ENCODE measurements around the gene NAA16. TPM values are rescaled to one million over a fixed set of nuclear protein-coding genes. Genes with fewer than 3 reads are reported as not detected.

Gene NAA16
- total and polyA plus RNA-seq, 2 donors (not counting 1 experiment from before 2014, with no cell fraction given), result 14.3 to 33.5 TPM

DNA sequence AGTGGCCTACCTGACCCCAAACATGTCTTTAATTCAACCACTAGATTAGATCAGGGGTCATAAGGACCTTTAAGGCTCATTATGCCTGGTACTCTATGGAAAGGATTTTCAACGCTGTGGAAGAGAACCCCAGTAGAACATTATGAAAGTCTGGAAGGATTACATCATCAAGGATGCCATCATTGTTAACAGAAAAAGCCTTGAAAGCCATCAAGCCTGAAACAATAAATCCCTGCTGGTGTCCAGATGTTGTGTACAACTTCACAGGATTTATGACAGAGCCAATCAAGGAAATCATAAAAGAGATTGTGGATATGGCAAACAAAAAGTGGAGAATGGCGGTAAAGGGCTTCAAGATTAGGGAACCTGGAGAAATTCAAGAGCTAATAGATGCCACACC, 59.7 kb downstream of the NAA16 start:
- peaks cover 4 to 34% of the 10 kb centered on the region in 2 experiments for H3K36me3 ChIP-seq (replicated peaks in 1 of 2; ENCODE audit: control extremely low read depth in 1 of 2, control insufficient read depth in 1 of 2, extremely low read depth in 1 of 2, insufficient read depth in 2 of 2, low read length in 1 of 2)
- H3K4me3 ChIP-seq (ENCODE audit: control extremely low read depth in 1 of 5, extremely low read depth in 1 of 5, insufficient read depth in 1 of 5, low read depth in 2 of 5, low read length in 4 of 5), result no peak overlapping the region
- no peak overlapping the region for H3K4me2 ChIP-seq (replicated peaks; ENCODE audit: low read depth, low read length, poor library complexity, severe bottlenecking)
- H3K9ac ChIP-seq (ENCODE audit: low read length), result no peak overlapping the region
- no peak overlapping the region for H3K27ac ChIP-seq (ENCODE audit: low read length in 2 of 2)
- DNase-seq (no peak), ATAC-seq (ENCODE audit: low read depth) (no peak)
- no peaks in the 10 kb centered on the region for H3K9me3 ChIP-seq (ENCODE audit: control extremely low read depth in 1 of 3, control insufficient read depth in 2 of 3, insufficient read depth in 1 of 3, low read length in 2 of 3)
- H3K27ac Mint-ChIP-seq, result no peak overlapping the region
- CTCF ChIA-PET, result interaction anchor here (2.2 kb wide), 1 partner anchor 282 kb away, joined by 5 read pairs; no protein-coding TSS in a partner anchor
- 83% methylated on average over 1 of the region's 2 CpGs for WGBS (ENCODE audit: insufficient coverage)
- H3K4me1 ChIP-seq (ENCODE audit: control insufficient read depth in 2 of 2, insufficient read depth in 2 of 2, low read length in 2 of 2), result no peaks in the 10 kb centered on the region
- no peaks in the 10 kb centered on the region for H3K27me3 Mint-ChIP-seq
- H3K4me1 Mint-ChIP-seq, result no peaks in the 10 kb centered on the region
- POLR2A ChIA-PET, result no interaction called here
- intact Hi-C loops (cut with micrococcal nuclease), result no loop called here
- H3K27me3 ChIP-seq (replicated peaks in 1 of 4; ENCODE audit: control extremely low read depth in 1 of 4, control insufficient read depth in 3 of 4, insufficient read depth in 4 of 4, low read length in 3 of 4), result no peaks in the 10 kb centered on the region
- H3K4me3 Mint-ChIP-seq, result no peak overlapping the region
- TF ChIP-seq, protein P1, sequence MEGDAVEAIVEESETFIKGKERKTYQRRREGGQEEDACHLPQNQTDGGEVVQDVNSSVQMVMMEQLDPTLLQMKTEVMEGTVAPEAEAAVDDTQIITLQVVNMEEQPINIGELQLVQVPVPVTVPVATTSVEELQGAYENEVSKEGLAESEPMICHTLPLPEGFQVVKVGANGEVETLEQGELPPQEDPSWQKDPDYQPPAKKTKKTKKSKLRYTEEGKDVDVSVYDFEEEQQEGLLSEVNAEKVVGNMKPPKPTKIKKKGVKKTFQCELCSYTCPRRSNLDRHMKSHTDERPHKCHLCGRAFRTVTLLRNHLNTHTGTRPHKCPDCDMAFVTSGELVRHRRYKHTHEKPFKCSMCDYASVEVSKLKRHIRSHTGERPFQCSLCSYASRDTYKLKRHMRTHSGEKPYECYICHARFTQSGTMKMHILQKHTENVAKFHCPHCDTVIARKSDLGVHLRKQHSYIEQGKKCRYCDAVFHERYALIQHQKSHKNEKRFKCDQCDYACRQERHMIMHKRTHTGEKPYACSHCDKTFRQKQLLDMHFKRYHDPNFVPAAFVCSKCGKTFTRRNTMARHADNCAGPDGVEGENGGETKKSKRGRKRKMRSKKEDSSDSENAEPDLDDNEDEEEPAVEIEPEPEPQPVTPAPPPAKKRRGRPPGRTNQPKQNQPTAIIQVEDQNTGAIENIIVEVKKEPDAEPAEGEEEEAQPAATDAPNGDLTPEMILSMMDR (IDR thresholded peaks at IDR 0.05), result no peak
- no peak for TF ChIP-seq EZH2 (IDR thresholded peaks at IDR 0.05; ENCODE audit: borderline replicate concordance, insufficient read depth, low read depth, low read length, poor library complexity, severe bottlenecking)
- H3K9me3 Mint-ChIP-seq (ENCODE audit: insufficient read depth), result no peaks in the 10 kb centered on the region
- no peaks in the 10 kb centered on the region for H3K79me2 ChIP-seq (ENCODE audit: control insufficient read depth, insufficient read depth, low read length)
- H2AFZ ChIP-seq (ENCODE audit: insufficient read depth, low read depth, low read length, poor library complexity, severe bottlenecking), result no peak overlapping the region
- H4K20me1 ChIP-seq (ENCODE audit: control insufficient read depth, insufficient read depth, low read length, poor library complexity, severe bottlenecking), result no peaks in the 10 kb centered on the region

DNA sequence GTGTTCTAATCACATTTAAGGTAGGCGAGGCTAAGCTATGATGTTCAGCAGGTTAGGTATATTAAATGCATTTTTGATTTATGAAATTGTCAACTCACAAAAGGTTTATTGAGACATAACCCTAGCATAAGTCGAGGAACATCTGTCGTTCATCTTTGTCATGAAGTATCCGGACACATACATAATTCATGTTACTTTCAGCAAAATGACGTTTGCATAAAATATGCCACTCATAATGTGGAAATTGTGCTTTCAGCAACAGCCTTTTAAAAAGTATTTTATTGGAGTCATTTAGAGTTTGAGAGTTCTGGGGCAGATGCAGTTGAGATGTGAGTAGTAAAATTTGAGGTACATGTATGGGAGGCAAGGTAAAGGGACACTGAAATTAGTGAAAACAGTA, 66.4 kb downstream of the NAA16 start:
- WGBS (ENCODE audit: insufficient coverage), result no CpG with 5 or more reads among the region's 5 CpGs
- no peak overlapping the region for H3K27ac Mint-ChIP-seq
- CTCF ChIA-PET, result no interaction called here
- Histone ChIP-seq H3K9me3 (ENCODE audit: control extremely low read depth in 1 of 3, control insufficient read depth in 2 of 3, insufficient read depth in 1 of 3, low read length in 2 of 3) (no peaks in the 10 kb centered on the region), H3K9ac (ENCODE audit: low read length) (no peak overlapping the region), H3K79me2 (ENCODE audit: control insufficient read depth, insufficient read depth, low read length) (no peaks in the 10 kb centered on the region), H4K20me1 (ENCODE audit: control insufficient read depth, insufficient read depth, low read length, poor library complexity, severe bottlenecking) (no peaks in the 10 kb centered on the region), H2AFZ (ENCODE audit: insufficient read depth, low read depth, low read length, poor library complexity, severe bottlenecking) (no peak overlapping the region), H3K27me3 (replicated peaks in 1 of 4; ENCODE audit: control extremely low read depth in 1 of 4, control insufficient read depth in 3 of 4, insufficient read depth in 4 of 4, low read length in 3 of 4) (no peaks in the 10 kb centered on the region), H3K4me1 (ENCODE audit: control insufficient read depth in 2 of 2, insufficient read depth in 2 of 2, low read length in 2 of 2) (no peaks in the 10 kb centered on the region), H3K4me3 (ENCODE audit: control extremely low read depth in 1 of 5, extremely low read depth in 1 of 5, insufficient read depth in 1 of 5, low read depth in 2 of 5, low read length in 4 of 5) (no peak overlapping the region), H3K4me2 (replicated peaks; ENCODE audit: low read depth, low read length, poor library complexity, severe bottlenecking) (no peak overlapping the region), H3K36me3 (replicated peaks in 1 of 2; ENCODE audit: control extremely low read depth in 1 of 2, control insufficient read depth in 1 of 2, extremely low read depth in 1 of 2, insufficient read depth in 2 of 2, low read length in 1 of 2) (peaks cover 3 to 12% of the 10 kb centered on the region in 2 experiments), H3K27ac (ENCODE audit: low read length in 2 of 2) (no peak overlapping the region)
- POLR2A ChIA-PET, result no interaction called here
- ATAC-seq (ENCODE audit: low read depth) (no peak), DNase-seq (no peak)
- intact Hi-C loops (cut with micrococcal nuclease), result no loop called here
- H3K9me3 Mint-ChIP-seq (ENCODE audit: insufficient read depth), result no peaks in the 10 kb centered on the region
- H3K4me1 Mint-ChIP-seq, result no peaks in the 10 kb centered on the region
- H3K27me3 Mint-ChIP-seq, result peaks cover 5% of the 10 kb centered on the region
- TF ChIP-seq, protein P1 (IDR thresholded peaks at IDR 0.05), result no peak
- TF ChIP-seq EZH2 (IDR thresholded peaks at IDR 0.05; ENCODE audit: borderline replicate concordance, insufficient read depth, low read depth, low read length, poor library complexity, severe bottlenecking), result no peak
- H3K4me3 Mint-ChIP-seq, result no peak overlapping the region
